Activated CD4-positive, CD25-positive, alpha-beta regulatory T cell (primary cell): ENCODE results near the gene KIAA0930.
"Not testable (repeated sequence)": the region's sequence is repeated elsewhere in the genome, so short reads cannot be mapped to it uniquely, and the experiment has no call there.

Experiments used
- DNase-seq, 4 experiments: peaks; one replicate each; lab custom pipeline; 2025; lab: John Stamatoyannopoulos, UW

The KIAA0930 gene

GRCh38 chr22:45240810-45241631 is at the start of gene KIAA0930:
Gene KIAA0930 (minus strand): TSS chr22:45240894. CDS start chr22:45240703, 191 bp downstream.
- DNase-seq = peak; percentile 68 to 82 (median 78)

- DNase-seq = no peak
Measured at GRCh38 chr22:45286854-45287551, 46.3 kb upstream of the KIAA0930 start.

DNA sequence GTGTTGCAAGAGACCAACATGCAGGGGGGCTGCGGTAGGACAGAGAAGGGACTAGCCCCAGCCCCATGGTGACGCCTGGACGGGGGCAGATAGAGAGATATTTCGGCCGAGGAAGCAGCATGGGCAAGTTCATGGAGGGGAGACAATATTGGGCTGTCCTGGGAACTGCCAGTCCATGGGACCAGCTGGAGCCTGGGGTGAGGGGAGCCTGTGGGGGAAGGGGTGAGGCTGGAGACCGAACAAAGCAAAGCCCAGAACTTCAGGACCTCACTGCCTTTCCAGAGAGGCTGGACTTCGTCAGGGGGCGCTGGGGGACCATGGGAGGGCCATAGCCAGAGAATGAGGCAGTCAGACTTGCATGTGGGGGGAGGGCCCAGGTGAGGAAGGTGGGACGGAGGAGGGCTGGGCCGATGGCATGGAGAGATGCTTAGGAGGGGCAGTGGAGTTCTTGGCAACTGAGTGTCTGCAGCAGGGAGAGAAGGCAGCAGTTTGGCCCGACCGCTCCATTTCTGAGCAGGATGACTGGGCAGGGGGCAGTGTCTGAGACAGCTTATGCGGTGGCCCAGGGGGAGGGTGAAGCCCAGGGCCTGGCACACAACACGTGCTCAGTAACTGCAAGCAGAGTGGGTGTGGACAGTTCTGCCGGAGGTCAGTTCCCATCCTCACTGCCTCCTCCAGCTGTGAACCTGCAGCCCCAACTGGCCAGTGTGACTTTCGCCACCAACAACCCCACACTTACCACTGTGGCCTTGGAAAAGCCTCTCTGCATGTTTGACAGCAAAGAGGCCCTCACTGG is 44.8 kb upstream of the KIAA0930 start:
- no peak for DNase-seq

DNA sequence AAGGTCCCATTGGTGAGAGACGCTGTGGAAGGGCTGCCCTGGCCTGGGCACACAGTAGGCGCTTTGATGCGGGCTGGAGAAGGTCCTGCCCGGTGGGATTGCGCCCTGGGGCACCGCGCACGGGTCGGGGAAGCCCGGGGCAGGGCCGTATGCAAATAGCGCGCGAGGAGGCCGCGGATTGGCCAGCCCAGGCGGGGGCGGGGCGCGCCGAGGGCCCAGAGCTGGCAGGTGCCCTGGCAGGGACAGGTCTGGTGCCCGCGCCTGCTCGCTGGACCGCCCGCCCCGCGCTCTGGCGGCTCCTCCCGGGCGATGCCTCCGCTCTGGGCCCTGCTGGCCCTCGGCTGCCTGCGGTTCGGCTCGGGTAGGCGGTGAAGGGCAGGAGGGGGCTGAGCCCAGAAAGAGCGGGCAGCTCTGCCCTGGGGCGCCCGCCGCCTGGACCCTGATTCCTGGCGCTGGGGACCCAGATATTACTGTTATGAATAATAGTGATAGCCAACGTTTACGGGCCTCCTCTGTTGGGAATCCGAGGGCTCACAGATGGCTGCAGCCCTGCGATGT is 44.1 kb upstream of the KIAA0930 start, which contains the start of gene UPK3A:
Gene UPK3A, plus strand, starts transcription at position 245 of the 558 bp plus-strand sequence. Its CDS starts 65 bp downstream, at position 310.
- peak; percentile 29 to 41 (median 36) for DNase-seq

DNA sequence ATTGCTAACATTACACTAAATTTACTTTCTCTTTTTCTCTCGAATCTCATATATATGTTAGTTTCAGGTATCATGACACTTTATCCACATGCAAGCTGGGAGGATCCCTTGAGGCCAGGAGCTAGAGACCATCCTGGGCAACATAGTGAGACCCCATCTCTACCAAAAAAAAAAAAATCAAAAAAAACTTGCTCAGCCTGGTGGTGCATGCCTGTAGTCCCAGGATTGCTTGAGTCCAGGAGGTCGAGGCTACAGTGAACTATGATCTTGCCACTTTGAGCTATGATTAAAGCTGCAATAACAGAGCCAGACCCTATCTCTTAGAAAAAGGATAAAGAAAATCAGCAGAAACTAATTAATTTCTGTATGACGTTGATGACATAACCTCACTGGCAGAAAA is 40.3 kb upstream of the KIAA0930 start:
- no peak for DNase-seq

- no peak for DNase-seq
Measured at GRCh38 chr22:45280587-45280980, 39.9 kb upstream of the KIAA0930 start.

DNA sequence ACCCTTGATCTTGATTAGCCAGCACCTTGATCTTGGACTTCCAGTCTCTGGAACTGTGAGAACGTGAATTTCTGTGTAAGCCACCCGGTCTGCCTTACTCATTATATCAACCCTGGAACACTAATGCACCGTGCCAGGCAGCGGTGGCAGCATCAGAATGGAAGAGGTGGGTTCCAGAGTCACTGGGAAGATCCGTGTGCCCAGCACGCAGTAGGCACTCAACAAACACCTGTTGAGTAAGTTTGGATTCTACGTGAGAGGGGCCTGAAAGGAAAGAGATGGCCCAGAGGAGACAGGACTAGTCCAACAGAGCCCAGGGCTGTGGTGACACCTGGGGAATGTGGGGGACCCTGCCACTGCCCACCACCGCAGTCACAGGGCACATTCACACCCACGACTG is 37.4 kb upstream of the KIAA0930 start:
- DNase-seq = no peak

DNA sequence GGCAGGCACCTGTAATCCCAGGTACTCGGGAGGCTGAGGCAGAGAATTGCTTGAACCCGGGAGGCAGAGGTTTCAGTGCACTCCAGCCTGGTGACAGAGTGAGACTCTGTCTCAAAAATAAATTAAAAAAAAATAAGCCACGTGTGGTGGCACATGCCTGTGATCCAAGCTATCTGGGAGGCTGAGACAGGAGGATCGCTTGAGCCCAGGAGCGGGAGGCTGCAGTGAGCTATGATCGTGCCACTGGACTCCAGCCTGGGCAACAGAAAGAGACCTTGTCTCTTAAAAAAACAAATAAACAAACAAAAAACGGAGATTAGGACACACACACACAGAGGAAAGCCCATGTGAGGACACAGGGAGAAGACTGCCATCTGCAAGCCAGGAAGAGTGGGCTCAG is 37.0 kb upstream of the KIAA0930 start:
- not testable (repeated sequence) for DNase-seq

DNA sequence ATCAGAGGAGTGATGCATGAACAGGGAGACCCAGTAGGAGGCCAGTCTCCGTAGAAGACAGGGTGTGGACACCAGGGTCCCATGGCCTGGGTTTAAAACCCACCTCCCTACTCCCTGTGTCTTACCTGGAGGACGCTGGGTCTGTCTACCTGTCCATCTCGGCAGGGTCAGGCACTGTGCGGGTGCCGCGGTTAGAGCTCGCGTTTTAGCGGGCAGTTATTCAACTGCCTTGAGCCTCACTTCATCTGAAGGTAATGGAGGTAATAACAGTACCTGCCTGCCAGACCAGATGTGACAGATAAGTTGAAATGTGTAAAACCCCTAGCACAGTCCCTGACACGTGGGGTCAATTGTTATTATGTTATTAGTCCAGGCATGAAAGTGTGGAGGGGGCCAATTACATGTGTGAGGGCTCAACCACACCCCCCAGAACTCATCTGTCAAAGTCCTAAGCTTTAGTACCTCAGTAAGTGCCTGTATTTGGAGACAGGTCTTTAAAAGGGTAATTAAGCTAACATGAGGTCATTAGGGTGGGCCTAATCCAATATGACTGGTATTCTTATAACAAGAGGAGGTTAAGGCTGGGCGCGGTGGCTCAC is 35.9 kb upstream of the KIAA0930 start:
- DNase-seq = no peak

DNA sequence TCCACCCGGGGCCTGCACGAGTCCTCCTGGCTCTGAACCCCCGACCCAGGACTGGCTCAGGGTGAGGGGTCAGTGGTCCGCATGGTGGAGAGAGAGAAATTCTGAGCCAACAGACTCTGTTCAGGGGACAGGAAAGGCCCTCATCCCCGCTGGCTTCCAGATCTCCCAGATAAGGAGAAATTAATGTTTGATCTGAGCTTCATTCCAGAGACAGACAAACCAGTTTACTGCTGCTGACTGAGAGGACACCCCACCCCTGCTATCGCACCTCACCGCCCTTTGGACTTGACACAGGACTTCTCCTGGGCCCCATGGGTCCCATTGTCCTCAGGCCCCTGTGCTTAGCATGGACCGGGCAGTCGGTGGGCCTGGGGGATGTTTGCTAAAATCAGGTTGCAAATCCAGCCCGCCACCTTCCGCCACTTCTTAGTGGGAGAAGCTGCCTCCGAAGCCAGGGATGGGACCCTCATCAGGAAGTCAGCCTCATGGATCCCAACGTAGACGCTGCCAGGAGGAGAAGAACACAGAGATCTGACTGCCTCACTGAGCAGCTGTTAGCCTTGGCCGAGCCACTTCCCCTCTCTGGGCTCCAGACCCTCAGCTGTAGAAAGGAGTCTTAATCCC is 32.9 kb upstream of the KIAA0930 start:
- DNase-seq = no peak

DNA sequence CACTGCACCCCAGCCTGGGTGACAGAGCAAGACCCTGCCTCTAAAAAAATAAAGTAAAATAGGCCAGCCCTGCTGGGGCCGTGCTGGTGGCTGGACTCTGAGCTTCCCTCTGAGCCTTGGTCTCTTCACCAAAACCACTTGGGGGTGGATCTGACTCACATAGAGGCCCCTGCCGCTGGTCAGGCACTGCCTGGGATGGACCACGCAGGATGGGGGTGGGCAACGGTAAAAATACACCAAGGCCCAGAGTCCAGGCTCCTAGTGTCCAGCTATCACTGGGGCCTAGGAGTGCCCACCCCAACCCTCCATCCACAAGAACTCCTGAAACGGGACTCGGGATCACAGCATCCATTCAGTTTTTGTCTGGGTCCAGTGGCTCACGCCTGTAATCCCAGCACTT is 31.8 kb upstream of the KIAA0930 start:
- DNase-seq = no peak

DNA sequence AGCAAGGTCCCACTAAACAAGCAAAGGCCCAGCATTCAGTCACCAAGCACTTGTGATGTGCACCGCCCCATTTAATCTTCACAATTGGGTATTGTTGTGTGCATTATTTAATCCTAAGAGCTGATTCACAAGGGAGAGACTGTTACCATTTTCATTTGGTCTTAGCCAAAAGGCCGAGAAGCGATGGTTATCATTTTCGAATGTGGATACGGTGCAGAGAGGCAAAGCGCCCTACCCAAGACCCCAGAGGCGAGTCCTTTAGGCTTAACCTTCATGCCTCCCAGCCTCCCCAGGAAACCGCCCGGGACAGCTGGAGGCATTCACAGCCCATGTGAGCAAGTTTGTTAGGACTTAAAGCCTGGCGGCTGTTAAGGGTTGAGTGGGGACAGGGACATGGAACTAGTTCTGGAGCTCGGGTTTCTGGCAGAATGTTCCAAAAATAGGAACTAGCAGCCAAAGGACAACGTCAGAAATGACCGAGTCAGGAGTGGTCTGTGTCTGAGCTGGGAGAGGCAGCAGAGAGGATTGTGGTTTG is 31.0 kb upstream of the KIAA0930 start:
- DNase-seq = no peak

DNA sequence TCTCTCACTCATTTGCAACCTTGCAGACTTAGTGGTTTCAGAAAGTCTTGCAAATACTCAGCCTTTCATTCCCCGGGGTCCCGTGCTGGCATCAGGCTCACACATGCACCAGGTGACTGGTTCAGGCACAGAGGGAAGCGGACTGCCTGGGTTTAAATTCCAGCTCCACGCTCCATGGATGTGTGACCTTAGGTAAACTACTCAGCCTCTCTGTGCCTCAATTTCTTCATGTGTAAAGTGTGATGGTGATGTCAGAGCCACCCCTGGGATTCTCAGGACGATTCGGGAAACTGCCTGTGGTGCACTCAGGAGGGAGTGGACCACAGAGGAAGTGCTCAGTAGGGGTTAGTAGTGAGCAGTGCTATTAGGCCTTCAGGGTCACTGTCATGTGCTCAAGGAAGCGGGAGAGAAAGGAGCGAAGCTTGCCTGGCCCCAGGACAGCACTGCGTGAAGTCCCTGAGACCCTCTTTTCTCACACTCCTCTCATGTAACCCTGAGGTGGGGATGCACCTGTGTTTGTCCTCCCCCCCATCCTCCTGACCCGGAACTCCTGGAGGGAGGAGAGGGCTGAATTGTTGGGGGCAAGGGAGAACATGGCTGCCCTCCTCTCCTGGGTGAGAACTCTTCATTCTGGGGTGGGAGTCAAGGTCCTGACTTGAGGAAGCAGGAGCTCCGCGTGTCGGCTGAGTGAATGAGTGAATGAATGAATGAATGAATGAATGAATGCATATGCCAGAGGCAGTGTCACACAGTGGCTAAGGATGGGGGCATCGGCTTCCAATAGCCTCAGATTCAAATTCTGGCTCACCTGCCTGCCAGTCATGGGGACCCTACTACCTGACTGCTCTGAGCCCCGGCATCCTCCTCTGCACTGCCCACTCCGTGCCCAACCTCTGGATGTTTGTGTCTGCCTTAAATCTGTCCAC is 29.7 kb upstream of the KIAA0930 start:
- DNase-seq = no peak

- DNase-seq = peak; percentile 81 to 90 (median 86)
Measured at GRCh38 chr22:45268958-45269844, 28.5 kb upstream of the KIAA0930 start.

- DNase-seq = no peak
Measured at GRCh38 chr22:45268167-45268957, 27.7 kb upstream of the KIAA0930 start.

DNA sequence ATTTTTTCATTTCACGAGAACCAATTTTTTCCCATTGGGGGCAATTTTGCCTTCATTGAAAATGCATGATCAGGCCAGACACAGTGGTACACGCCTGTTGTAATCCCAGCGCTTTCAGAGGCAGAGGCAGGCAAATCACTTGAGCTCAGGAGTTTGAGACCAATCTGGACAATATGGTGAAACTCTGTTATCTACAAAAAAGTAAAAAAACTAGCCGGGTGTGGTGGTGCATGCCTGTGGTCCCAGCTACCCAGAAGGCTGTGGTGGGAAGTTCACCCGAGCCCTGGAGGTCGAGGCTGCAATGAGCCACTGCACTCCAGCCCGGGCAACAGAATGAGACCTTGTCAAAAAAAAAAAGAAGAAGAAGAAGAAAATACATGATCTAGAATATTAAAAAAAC is 24.8 kb upstream of the KIAA0930 start:
- DNase-seq = no peak

GRCh38 chr22:45263463-45264269 is 23.0 kb upstream of the KIAA0930 start:
- DNase-seq = no peak
